Caco-2 (cell line): ENCODE data around the gene ADGRD1. TPM values are rescaled to one million over a fixed set of nuclear protein-coding genes. Genes with fewer than 3 reads are reported as not detected.

ENCODE experiments used
- BruUV-seq: library from RNA; stranded (reverse); fragments of 400-500 nt; replicated peaks from 2 replicates; lab custom pipeline; 2021; lab: Mats Ljungman, UMichigan
- CTCF ChIA-PET: fragments of 300-600 bp; sonication (Branson Sonifier 250); formaldehyde crosslinking; loops from one replicate; lab custom pipeline; 2022; ENCODE audit warnings: antibody characterized with exemption; lab: Charles Lee
- POLR2A ChIA-PET: fragments of 300-600 bp; sonication (Branson Sonifier 250); formaldehyde crosslinking; loops from one replicate; lab custom pipeline; 2022; ENCODE audit warnings: antibody characterized with exemption; lab: Charles Lee
- DNase-seq, 2 experiments: peaks; one replicate each; pipeline versions ENCODE4 v3.0.0 to v3.0.0-alpha.2; 2020 to 2022
- H3K27me3 ChIP-seq: replicated peaks from 2 replicates; pipeline ENCODE4 v1.6.0; 2011; ENCODE audit warnings: low read length; ENCODE audit not compliant: control insufficient read depth, insufficient read depth
- H3K36me3 ChIP-seq: 2 replicates; pipeline ENCODE4 v1.5.1; 2011; ENCODE audit warnings: low read length; ENCODE audit not compliant: control insufficient read depth, insufficient read depth
- H3K4me1 ChIP-seq: fragments of 250-450 bp; sonication (Bioruptor Pico); 2 replicates; pipeline ENCODE4 v1.5.1; 2020; ENCODE audit warnings: mild to moderate bottlenecking
- H3K4me3 ChIP-seq: 2 replicates; pipeline ENCODE4 v1.5.1; 2011; ENCODE audit warnings: low read depth, mild to moderate bottlenecking, control low read depth, low read length
- H3K9me3 ChIP-seq: fragments of 250-450 bp; sonication (Bioruptor Pico); 2 replicates; pipeline ENCODE4 v1.5.1; 2020; ENCODE audit warnings: mild to moderate bottlenecking, moderate library complexity
- H3K27ac Mint-ChIP-seq: one replicate; pipeline ENCODE4 v1.8.0; 2022; ENCODE audit warnings: mixed read lengths; ENCODE audit not compliant: unreplicated experiment
- H3K27me3 Mint-ChIP-seq: one replicate; pipeline ENCODE4 v1.8.0; 2022; ENCODE audit warnings: mixed read lengths; ENCODE audit not compliant: insufficient read depth, unreplicated experiment
- H3K36me3 Mint-ChIP-seq: one replicate; pipeline ENCODE4 v1.8.0; 2022; ENCODE audit warnings: mild to moderate bottlenecking, mixed read lengths; ENCODE audit not compliant: insufficient read depth, unreplicated experiment
- H3K4me1 Mint-ChIP-seq: one replicate; pipeline ENCODE4 v1.8.0; 2022; ENCODE audit warnings: low read depth, mixed read lengths; ENCODE audit not compliant: unreplicated experiment
- H3K4me3 Mint-ChIP-seq: one replicate; pipeline ENCODE4 v1.8.0; 2022; ENCODE audit warnings: mild to moderate bottlenecking, moderate library complexity, mixed read lengths; ENCODE audit not compliant: unreplicated experiment
- H3K9me3 Mint-ChIP-seq: one replicate; pipeline ENCODE4 v1.8.0; 2022; ENCODE audit warnings: mixed read lengths; ENCODE audit not compliant: unreplicated experiment
- CTCF ChIP-seq, 2 experiments: fragments of 200-600 bp in 1 of 2; IDR thresholded peaks; 1 replicate in 1 of 2; 2 replicates in 1 of 2; pipeline versions ENCODE4 v1.5.1 to v1.8.0; 2011 to 2022; ENCODE audit warnings: antibody characterized with exemption in 1 of 2, control low read depth in 1 of 2, inconsistent platforms in 1 of 2, low read depth in 1 of 2, low read length in 1 of 2, mild to moderate bottlenecking in 1 of 2, moderate library complexity in 1 of 2; ENCODE audit not compliant: insufficient read depth in 1 of 2, severe bottlenecking in 1 of 2, unreplicated experiment in 1 of 2
- intact Hi-C: fragments of 100-400 bp; cut with micrococcal nuclease; formaldehyde crosslinking; loops from one replicate; pipeline ENCODE4 v1.10.0; 2022; ENCODE audit not compliant: unreplicated experiment
- total RNA-seq: library from RNA; stranded (reverse); gene quantifications from 2 replicates; pipeline ENCODE4 v1.2.3, GENCODE V29; 2022

The ADGRD1 gene
- total RNA-seq, 1 experiment from 2014 or later, result 3.6 TPM

GRCh38 chr12:131041968-131042833, 88.5 kb downstream of the ADGRD1 start:
- Mint-ChIP-seq H3K9me3 (peaks cover 9% of the 10 kb centered on the region), H3K36me3 (no peaks in the 10 kb centered on the region), H3K4me1 (no peaks in the 10 kb centered on the region), H3K27me3 (no peaks in the 10 kb centered on the region), H3K27ac (no peak overlapping the region), H3K4me3 (no peak overlapping the region)
- intact Hi-C loops, result no loop called here
- no peaks in the 10 kb centered on the region for H3K4me1 ChIP-seq
- no TSS peak for BruUV-seq
- CTCF ChIA-PET, result no interaction called here
- no peaks in the 10 kb centered on the region for H3K36me3 ChIP-seq
- POLR2A ChIA-PET, result no interaction called here
- no peak for DNase-seq
- no peak overlapping the region for H3K4me3 ChIP-seq
- TF ChIP-seq CTCF (IDR thresholded peaks at IDR 0.05; ENCODE audit: insufficient read depth in 1 of 2, low read depth in 1 of 2, low read length in 1 of 2, severe bottlenecking in 1 of 2, unreplicated experiment in 1 of 2), result no peak
- H3K27me3 ChIP-seq, result no peaks in the 10 kb centered on the region
- no peaks in the 10 kb centered on the region for H3K9me3 ChIP-seq

- Mint-ChIP-seq H3K36me3 (no peaks in the 10 kb centered on the region), H3K27me3 (no peaks in the 10 kb centered on the region), H3K27ac (no peak overlapping the region), H3K4me1 (no peaks in the 10 kb centered on the region), H3K9me3 (peaks cover 4% of the 10 kb centered on the region), H3K4me3 (no peak overlapping the region)
- CTCF ChIA-PET, result no interaction called here
- BruUV-seq, result no TSS peak
- no peaks in the 10 kb centered on the region for H3K36me3 ChIP-seq
- intact Hi-C loops, result no loop called here
- no peak overlapping the region for H3K4me3 ChIP-seq
- H3K4me1 ChIP-seq, result no peaks in the 10 kb centered on the region
- H3K9me3 ChIP-seq, result no peaks in the 10 kb centered on the region
- TF ChIP-seq CTCF (IDR thresholded peaks at IDR 0.05; ENCODE audit: insufficient read depth in 1 of 2, low read depth in 1 of 2, low read length in 1 of 2, severe bottlenecking in 1 of 2, unreplicated experiment in 1 of 2), result no peak
- H3K27me3 ChIP-seq, result no peaks in the 10 kb centered on the region
- POLR2A ChIA-PET, result no interaction called here
- DNase-seq, result peak in 1 of 2 experiments; percentile 16
These were observed 89.1 kb downstream of the ADGRD1 start for GRCh38 chr12:131042834-131043245.

- Histone ChIP-seq H3K4me3 (no peak overlapping the region), H3K9me3 (no peaks in the 10 kb centered on the region), H3K36me3 (no peaks in the 10 kb centered on the region), H3K4me1 (no peaks in the 10 kb centered on the region), H3K27me3 (no peaks in the 10 kb centered on the region)
- TF ChIP-seq CTCF (IDR thresholded peaks at IDR 0.05; ENCODE audit: insufficient read depth in 1 of 2, low read depth in 1 of 2, low read length in 1 of 2, severe bottlenecking in 1 of 2, unreplicated experiment in 1 of 2), result no peak
- ChIA-PET POLR2A (no interaction called here), CTCF (no interaction called here)
- Mint-ChIP-seq H3K27ac (no peak overlapping the region), H3K36me3 (no peaks in the 10 kb centered on the region), H3K4me1 (no peaks in the 10 kb centered on the region), H3K9me3 (no peaks in the 10 kb centered on the region), H3K4me3 (no peak overlapping the region), H3K27me3 (no peaks in the 10 kb centered on the region)
- intact Hi-C loops, result no loop called here
- BruUV-seq, result no TSS peak
- peak in 1 of 2 experiments; percentile 19 for DNase-seq
These were observed 89.7 kb downstream of the ADGRD1 start for GRCh38 chr12:131043401-131043871.
